GM19372 (cell line): ENCODE results near the gene NTRK2.

ENCODE experiments used
- ATAC-seq: cut with Tn5 transposase; IDR thresholded peaks from one replicate; pipeline ENCODE4 v1.9.1; 2021; ENCODE audit warnings: mild to moderate bottlenecking, low read depth, moderate library complexity; ENCODE audit not compliant: unreplicated experiment

Gene NTRK2

GRCh38 chr9:84955155-84955554 lies 285.6 kb downstream of the NTRK2 start:
- ATAC-seq, result no peak

GRCh38 chr9:84955971-84956370 lies 286.4 kb downstream of the NTRK2 start:
- ATAC-seq, result no peak

GRCh38 chr9:84959339-84959738 lies 289.8 kb downstream of the NTRK2 start:
- no peak for ATAC-seq

GRCh38 chr9:84966876-84967830 lies 297.6 kb downstream of the NTRK2 start:
- no peak for ATAC-seq

- no peak for ATAC-seq
Measured at GRCh38 chr9:84969084-84969483, 299.6 kb downstream of the NTRK2 start.

GRCh38 chr9:84969736-84970135 lies 300.2 kb downstream of the NTRK2 start:
- no peak for ATAC-seq

- ATAC-seq, result no peak
Measured at GRCh38 chr9:84970432-84970831, 300.9 kb downstream of the NTRK2 start.

- no peak for ATAC-seq
Measured at GRCh38 chr9:84971571-84971970, 302.0 kb downstream of the NTRK2 start.

GRCh38 chr9:84974258-84974657 lies 304.7 kb downstream of the NTRK2 start:
- no peak for ATAC-seq

GRCh38 chr9:84974855-84975254 lies 305.3 kb downstream of the NTRK2 start:
- no peak for ATAC-seq

- ATAC-seq, result no peak
Measured at GRCh38 chr9:84975926-84976325, 306.4 kb downstream of the NTRK2 start.

- no peak for ATAC-seq
Measured at GRCh38 chr9:84978661-84979060, 309.1 kb downstream of the NTRK2 start.

GRCh38 chr9:84983749-84984148 lies 314.2 kb downstream of the NTRK2 start:
- no peak for ATAC-seq

GRCh38 chr9:84988621-84989020 lies 319.1 kb downstream of the NTRK2 start:
- ATAC-seq, result no peak

GRCh38 chr9:84990416-84990815 lies 320.9 kb downstream of the NTRK2 start:
- no peak for ATAC-seq

GRCh38 chr9:84990850-84991513 lies 321.5 kb downstream of the NTRK2 start:
- ATAC-seq, result no peak

GRCh38 chr9:84991514-84991870 lies 322.0 kb downstream of the NTRK2 start:
- no peak for ATAC-seq

- ATAC-seq, result no peak
Measured at GRCh38 chr9:84992381-84992780, 322.9 kb downstream of the NTRK2 start.

- no peak for ATAC-seq
Measured at GRCh38 chr9:84993105-84993504, 323.6 kb downstream of the NTRK2 start.

- ATAC-seq, result no peak
Measured at GRCh38 chr9:84996029-84996428, 326.5 kb downstream of the NTRK2 start.

- no peak for ATAC-seq
Measured at GRCh38 chr9:84996716-84997115, 327.2 kb downstream of the NTRK2 start.

GRCh38 chr9:84997472-84997871 lies 327.9 kb downstream of the NTRK2 start:
- ATAC-seq, result no peak
